Left ventricle myocardium inferior (tissue), 1 donor: ENCODE measurements around the gene KCTD18. TPM values are rescaled to one million over a fixed set of nuclear protein-coding genes. Genes with fewer than 3 reads are reported as not detected.

Experiments
- DNase-seq: peaks from one replicate; pipeline ENCODE4 v3.0.0-alpha.2; 2020
- H3K27ac ChIP-seq: fragments of 200-600 bp; replicated peaks from 2 replicates; pipeline ENCODE4 v1.8.0; 2021
- H3K27me3 ChIP-seq: fragments of 200-600 bp; 2 replicates; pipeline ENCODE4 v1.8.0; 2021; ENCODE audit warnings: low read depth
- H3K36me3 ChIP-seq: fragments of 200-600 bp; 2 replicates; pipeline ENCODE4 v1.8.0; 2021
- H3K4me1 ChIP-seq: fragments of 200-600 bp; 2 replicates; pipeline ENCODE4 v1.8.0; 2021
- H3K4me3 ChIP-seq: fragments of 200-600 bp; 2 replicates; pipeline ENCODE4 v1.8.0; 2021; ENCODE audit warnings: mild to moderate bottlenecking, moderate library complexity
- H3K9me3 ChIP-seq: fragments of 200-600 bp; replicated peaks from 2 replicates; pipeline ENCODE4 v1.8.0; 2021
- intact Hi-C: fragments of 100-400 bp; cut with micrococcal nuclease; formaldehyde crosslinking; loops from one replicate; pipeline ENCODE4 v1.11.0; 2022
- total RNA-seq: library from RNA; stranded (reverse); fragmentation: NEBNext Ultra II Directional; extraction: Animal tissue kit (Norgen Biotek cat#: 25700); gene quantifications from one replicate; pipeline ENCODE4 v1.2.1, GENCODE V29; 2021
- TF ChIP-seq, protein P1 (sequence below): fragments of 200-600 bp; IDR thresholded peaks from 2 replicates; pipeline ENCODE4 v1.8.0; 2021; ENCODE audit warnings: antibody characterized with exemption, mild to moderate bottlenecking, borderline replicate concordance
- donor health status: DM: no; HTN: yes; CAD: no; lungs with severe emphysema.

The KCTD18 gene
- total RNA-seq, 1 donor from 2014 or later, result 9.4 TPM

DNA sequence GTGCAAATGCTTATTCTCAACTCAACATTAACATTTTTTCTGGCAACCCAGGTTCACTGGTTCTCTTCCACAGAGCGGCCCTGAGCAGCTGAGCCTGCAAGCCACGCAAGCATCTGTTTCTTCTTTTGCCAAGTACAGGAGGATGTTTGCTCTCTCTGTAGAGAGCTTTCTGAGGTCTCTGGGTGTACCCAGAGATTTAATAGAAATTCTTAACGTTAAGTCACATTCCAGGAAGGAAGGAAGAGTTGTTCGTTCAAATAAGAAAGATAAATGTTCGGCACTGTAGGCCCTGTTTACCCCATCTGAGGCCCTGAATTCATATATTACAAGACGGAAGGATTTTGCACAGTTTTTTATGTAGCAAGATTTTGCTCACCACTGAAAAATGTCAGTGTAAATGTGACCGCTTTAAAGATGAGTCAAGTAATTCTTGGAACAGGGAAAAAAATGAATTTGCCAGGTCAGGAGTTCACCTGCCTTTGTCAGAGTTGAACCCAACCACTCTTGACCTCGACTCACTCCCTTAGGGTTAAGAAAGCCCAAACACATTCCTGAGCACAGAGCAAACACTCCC lies 30.1 kb downstream of the KCTD18 start:
- Histone ChIP-seq H3K4me3 (no peak overlapping the region), H3K4me1 (peaks cover 16% of the 10 kb centered on the region), H3K9me3 (no peaks in the 10 kb centered on the region), H3K36me3 (peaks cover 40% of the 10 kb centered on the region), H3K27ac (no peak overlapping the region), H3K27me3 (no peaks in the 10 kb centered on the region)
- intact Hi-C loops, result loop anchor here (5.0 kb wide), 1 partner anchor 497 kb away; no protein-coding TSS in a partner anchor
- DNase-seq, result no peak
- TF ChIP-seq, protein P1, sequence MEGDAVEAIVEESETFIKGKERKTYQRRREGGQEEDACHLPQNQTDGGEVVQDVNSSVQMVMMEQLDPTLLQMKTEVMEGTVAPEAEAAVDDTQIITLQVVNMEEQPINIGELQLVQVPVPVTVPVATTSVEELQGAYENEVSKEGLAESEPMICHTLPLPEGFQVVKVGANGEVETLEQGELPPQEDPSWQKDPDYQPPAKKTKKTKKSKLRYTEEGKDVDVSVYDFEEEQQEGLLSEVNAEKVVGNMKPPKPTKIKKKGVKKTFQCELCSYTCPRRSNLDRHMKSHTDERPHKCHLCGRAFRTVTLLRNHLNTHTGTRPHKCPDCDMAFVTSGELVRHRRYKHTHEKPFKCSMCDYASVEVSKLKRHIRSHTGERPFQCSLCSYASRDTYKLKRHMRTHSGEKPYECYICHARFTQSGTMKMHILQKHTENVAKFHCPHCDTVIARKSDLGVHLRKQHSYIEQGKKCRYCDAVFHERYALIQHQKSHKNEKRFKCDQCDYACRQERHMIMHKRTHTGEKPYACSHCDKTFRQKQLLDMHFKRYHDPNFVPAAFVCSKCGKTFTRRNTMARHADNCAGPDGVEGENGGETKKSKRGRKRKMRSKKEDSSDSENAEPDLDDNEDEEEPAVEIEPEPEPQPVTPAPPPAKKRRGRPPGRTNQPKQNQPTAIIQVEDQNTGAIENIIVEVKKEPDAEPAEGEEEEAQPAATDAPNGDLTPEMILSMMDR, result no peak

DNA sequence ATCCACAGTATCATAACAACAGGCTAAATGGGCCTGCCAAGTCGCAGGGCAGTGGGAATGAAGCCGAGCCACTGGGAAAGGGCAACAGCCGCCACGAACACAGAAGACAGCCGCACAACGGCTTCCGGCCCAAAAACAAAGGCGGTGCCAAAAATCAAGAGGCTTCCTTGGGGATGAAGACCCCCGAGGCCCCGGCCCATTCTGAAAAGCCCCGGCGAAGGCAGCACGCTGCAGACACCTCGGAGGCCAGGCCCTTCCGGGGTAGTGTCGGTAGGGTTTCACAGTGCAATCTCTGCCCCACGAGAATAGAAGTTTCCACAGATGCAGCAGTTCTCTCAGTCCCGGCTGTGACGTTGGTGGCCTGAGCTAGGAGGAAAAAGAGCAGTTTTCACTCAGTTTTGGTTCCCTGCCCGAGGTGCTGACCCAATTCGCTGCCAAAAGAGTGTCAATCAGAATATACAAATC lies 32.2 kb downstream of the KCTD18 start:
- no peaks in the 10 kb centered on the region for H3K27me3 ChIP-seq

DNA sequence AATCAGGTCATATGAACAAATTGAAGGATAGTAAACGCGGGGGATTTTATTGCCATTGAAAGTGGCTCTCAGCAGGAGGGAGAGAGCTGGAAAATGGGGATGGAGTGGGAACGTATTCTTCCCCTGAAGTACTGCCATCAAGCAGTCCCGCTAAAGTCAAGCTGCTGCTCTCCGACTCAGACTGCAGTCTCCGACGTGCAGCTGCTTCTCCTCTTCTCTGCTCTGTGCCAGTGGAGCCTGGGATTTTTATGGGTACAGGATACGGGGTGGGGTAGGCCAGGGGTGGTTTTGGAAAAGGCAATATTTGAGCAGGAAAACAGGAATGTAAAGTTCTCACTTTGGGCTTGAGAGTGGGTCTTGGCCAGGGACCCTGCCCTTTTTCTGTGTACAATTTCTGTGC lies 33.0 kb downstream of the KCTD18 start:
- H3K4me3 ChIP-seq, result peak overlapping the region; percentile 54
- H3K36me3 ChIP-seq, result peaks cover 69% of the 10 kb centered on the region
- TF ChIP-seq, protein P1, result no peak

More for the DNA sequence above, 32.2 kb downstream of the KCTD18 start:
- DNase-seq, result peak; percentile 67
- TF ChIP-seq, protein P1, result no peak
- H3K36me3 ChIP-seq, result peaks cover 61% of the 10 kb centered on the region
- peaks cover 16% of the 10 kb centered on the region for H3K4me1 ChIP-seq
- intact Hi-C loops, result no loop called here
- peak overlapping the region; percentile 78 for H3K27ac ChIP-seq
- peak overlapping the region; percentile 54 for H3K4me3 ChIP-seq
- no peaks in the 10 kb centered on the region for H3K9me3 ChIP-seq

DNA sequence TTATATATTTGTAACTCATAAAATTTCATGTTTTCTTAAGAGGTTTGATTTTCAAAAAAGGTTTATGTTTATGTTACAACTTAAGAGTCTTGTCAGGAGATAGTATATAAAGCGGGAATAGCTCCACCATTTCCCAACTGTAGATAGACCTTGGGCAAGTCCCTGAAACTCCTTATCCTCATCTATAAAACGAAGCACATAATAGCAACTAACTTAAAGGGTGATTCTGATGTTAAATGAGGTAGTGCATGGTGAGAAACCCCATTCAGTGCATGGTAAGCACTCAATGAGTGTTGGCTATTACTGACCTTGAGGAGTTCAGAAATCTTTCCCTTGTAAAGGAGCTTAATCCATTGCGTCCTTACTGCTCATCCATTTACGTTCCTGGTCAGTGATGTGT lies 34.1 kb downstream of the KCTD18 start:
- peaks cover 16% of the 10 kb centered on the region for H3K4me1 ChIP-seq
- H3K27me3 ChIP-seq, result no peaks in the 10 kb centered on the region
- TF ChIP-seq, protein P1, result no peak
- intact Hi-C loops, result no loop called here
- DNase-seq, result no peak
- H3K4me3 ChIP-seq, result no peak overlapping the region
- H3K27ac ChIP-seq, result no peak overlapping the region
- no peaks in the 10 kb centered on the region for H3K9me3 ChIP-seq
- peaks cover 77% of the 10 kb centered on the region for H3K36me3 ChIP-seq

More for the DNA sequence above, 33.0 kb downstream of the KCTD18 start:
- intact Hi-C loops, result no loop called here
- DNase-seq, result no peak
- H3K9me3 ChIP-seq, result no peaks in the 10 kb centered on the region
- H3K4me1 ChIP-seq, result peaks cover 16% of the 10 kb centered on the region
- no peaks in the 10 kb centered on the region for H3K27me3 ChIP-seq
- peak overlapping the region; percentile 78 for H3K27ac ChIP-seq

DNA sequence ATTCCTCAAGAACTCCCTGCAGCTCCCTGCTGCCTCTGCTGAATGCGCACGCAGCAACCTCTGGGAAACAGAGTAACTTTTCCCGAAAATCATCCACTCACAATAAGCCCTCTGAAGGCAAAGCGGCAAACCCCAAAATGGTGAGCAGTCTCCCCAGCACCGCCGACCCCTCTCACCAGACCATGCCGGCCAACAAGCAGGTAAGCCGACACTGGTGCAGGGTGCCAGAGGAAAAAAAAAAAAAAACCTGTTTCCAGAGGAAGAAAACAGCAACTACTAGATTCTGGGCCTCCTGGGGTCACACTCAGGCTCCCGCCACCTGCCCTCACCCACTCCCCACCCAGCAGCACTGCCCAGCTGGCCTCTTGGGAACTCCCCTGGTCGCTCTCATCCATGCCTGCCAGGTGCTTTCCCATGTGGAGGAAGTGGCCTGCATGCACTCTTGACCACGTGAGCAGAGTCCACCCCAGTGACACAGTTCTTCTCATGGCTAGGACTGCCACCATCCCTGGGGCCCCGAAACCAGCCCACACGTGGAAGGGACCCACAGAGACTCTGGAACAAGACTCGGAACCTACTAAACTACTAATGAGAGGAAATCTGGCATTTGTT lies 36.9 kb downstream of the KCTD18 start:
- H3K27ac ChIP-seq, result no peak overlapping the region
- peaks cover 6% of the 10 kb centered on the region for H3K4me1 ChIP-seq
- no peak for DNase-seq
- H3K27me3 ChIP-seq, result no peaks in the 10 kb centered on the region
- H3K4me3 ChIP-seq, result no peak overlapping the region
- intact Hi-C loops, result no loop called here
- TF ChIP-seq, protein P1, result no peak
- H3K9me3 ChIP-seq, result no peaks in the 10 kb centered on the region
- peaks cover 81% of the 10 kb centered on the region for H3K36me3 ChIP-seq
